GM12872 (cell line): ENCODE data around the gene PSMD11.

ENCODE experiments used
- CTCF ChIP-seq: IDR thresholded peaks from 3 replicates; pipeline ENCODE4 v1.5.1; 2011; ENCODE audit warnings: low read depth, mild to moderate bottlenecking, low read length, moderate library complexity; ENCODE audit not compliant: insufficient read depth

PSMD11 gene

GRCh38 chr17:32444301-32445073, at the start of gene PSMD11:
TSS of gene PSMD11 (plus strand) at chr17:32444510. CDS start at chr17:32444524, 14 bp downstream.
- TF ChIP-seq CTCF: peak; percentile 89

- TF ChIP-seq CTCF: no peak
These were observed 48.0 kb upstream of the PSMD11 start for GRCh38 chr17:32396343-32396742.

- no peak for TF ChIP-seq CTCF
These were observed 45.4 kb upstream of the PSMD11 start for GRCh38 chr17:32398946-32399345.

- TF ChIP-seq CTCF: no peak
These were observed 17.4 kb upstream of the PSMD11 start for GRCh38 chr17:32426894-32427293.

- no peak for TF ChIP-seq CTCF
These were observed 14.7 kb upstream of the PSMD11 start for GRCh38 chr17:32429598-32429997.

DNA sequence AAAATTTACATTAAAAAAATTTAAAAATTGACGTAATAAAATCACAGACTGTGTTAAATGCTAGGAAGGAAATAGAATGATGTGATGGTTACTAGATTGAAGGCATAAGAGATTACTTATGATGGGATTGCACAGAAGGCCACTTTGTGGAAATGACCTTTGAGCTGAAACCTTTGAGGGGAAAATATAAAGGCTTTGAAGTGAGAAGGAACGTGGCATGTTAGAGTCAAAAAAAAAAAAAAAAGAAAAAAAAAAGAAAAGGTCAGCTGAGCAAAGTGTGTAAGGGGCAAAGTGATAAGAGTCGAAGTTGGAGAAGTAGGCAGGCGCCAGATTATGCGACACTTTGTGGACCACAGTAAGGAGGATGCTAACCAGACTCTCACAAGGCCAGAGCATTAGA, 3.6 kb upstream of the PSMD11 start:
- TF ChIP-seq CTCF: no peak

GRCh38 chr17:32441886-32442285, 2.4 kb upstream of the PSMD11 start:
- no peak for TF ChIP-seq CTCF
